KMS-11 (cell line): ENCODE data around the gene MCAT.

ENCODE experiments used
- H2AFZ ChIP-seq: fragments of 200-600 bp; sonication (generic); 2 replicates; pipeline ENCODE4 v1.6.1; 2016; ENCODE audit warnings: antibody characterized with exemption, mixed run types, low read depth
- H3K27ac ChIP-seq: fragments of 200-600 bp; sonication (generic); 2 replicates; pipeline ENCODE4 v1.6.1; 2016; ENCODE audit warnings: mild to moderate bottlenecking, mixed run types
- H3K27me3 ChIP-seq: fragments of 200-600 bp; sonication (generic); 2 replicates; pipeline ENCODE4 v1.6.1; 2017; ENCODE audit warnings: mild to moderate bottlenecking, low read depth, mixed run types, moderate library complexity; ENCODE audit not compliant: insufficient read depth
- H3K36me3 ChIP-seq: fragments of 200-600 bp; sonication (generic); 2 replicates; pipeline ENCODE4 v1.6.1; 2017; ENCODE audit warnings: mild to moderate bottlenecking, mixed run types; ENCODE audit not compliant: insufficient read depth
- H3K4me1 ChIP-seq: fragments of 200-600 bp; sonication (generic); 2 replicates; pipeline ENCODE4 v1.6.1; 2016; ENCODE audit warnings: mild to moderate bottlenecking, low read depth, mixed run types; ENCODE audit not compliant: poor library complexity, severe bottlenecking
- H3K4me2 ChIP-seq: fragments of 200-600 bp; sonication (generic); 2 replicates; pipeline ENCODE4 v1.7.0; 2016; ENCODE audit warnings: mild to moderate bottlenecking, mixed run types
- H3K4me3 ChIP-seq: fragments of 200-600 bp; sonication (generic); IDR thresholded peaks from 2 replicates; pipeline ENCODE4 v1.6.1; 2017; ENCODE audit warnings: low read depth, low read length, mixed read lengths; ENCODE audit not compliant: insufficient read depth
- H3K79me2 ChIP-seq: fragments of 200-600 bp; sonication (generic); 2 replicates; pipeline ENCODE4 v1.6.1; 2016; ENCODE audit warnings: low read depth, mixed run types; ENCODE audit not compliant: insufficient read depth
- H3K9ac ChIP-seq: fragments of 200-600 bp; sonication (generic); 2 replicates; pipeline ENCODE4 v1.6.1; 2016; ENCODE audit warnings: mild to moderate bottlenecking, mixed run types
- H4K20me1 ChIP-seq: fragments of 200-600 bp; sonication (generic); 2 replicates; pipeline ENCODE4 v1.6.1; 2016; ENCODE audit warnings: mild to moderate bottlenecking, mixed run types; ENCODE audit not compliant: insufficient read depth
- TF ChIP-seq, protein P1 (sequence below): fragments of 200-600 bp; sonication (generic); conservative IDR thresholded peaks from 2 replicates; pipeline ENCODE4 v1.6.1; 2017; ENCODE audit warnings: low read depth, mild to moderate bottlenecking, antibody characterized with exemption, low read length, moderate library complexity, mixed read lengths

MCAT gene

GRCh38 chr22:43128928-43129424 is 14.2 kb downstream of the MCAT start:
- no peaks in the 10 kb centered on the region for H4K20me1 ChIP-seq
- H2AFZ ChIP-seq: no peak overlapping the region
- H3K27me3 ChIP-seq: no peaks in the 10 kb centered on the region
- H3K36me3 ChIP-seq: no peaks in the 10 kb centered on the region
- H3K9ac ChIP-seq: no peak overlapping the region
- peaks cover 41% of the 10 kb centered on the region for H3K4me1 ChIP-seq
- TF ChIP-seq, protein P1, sequence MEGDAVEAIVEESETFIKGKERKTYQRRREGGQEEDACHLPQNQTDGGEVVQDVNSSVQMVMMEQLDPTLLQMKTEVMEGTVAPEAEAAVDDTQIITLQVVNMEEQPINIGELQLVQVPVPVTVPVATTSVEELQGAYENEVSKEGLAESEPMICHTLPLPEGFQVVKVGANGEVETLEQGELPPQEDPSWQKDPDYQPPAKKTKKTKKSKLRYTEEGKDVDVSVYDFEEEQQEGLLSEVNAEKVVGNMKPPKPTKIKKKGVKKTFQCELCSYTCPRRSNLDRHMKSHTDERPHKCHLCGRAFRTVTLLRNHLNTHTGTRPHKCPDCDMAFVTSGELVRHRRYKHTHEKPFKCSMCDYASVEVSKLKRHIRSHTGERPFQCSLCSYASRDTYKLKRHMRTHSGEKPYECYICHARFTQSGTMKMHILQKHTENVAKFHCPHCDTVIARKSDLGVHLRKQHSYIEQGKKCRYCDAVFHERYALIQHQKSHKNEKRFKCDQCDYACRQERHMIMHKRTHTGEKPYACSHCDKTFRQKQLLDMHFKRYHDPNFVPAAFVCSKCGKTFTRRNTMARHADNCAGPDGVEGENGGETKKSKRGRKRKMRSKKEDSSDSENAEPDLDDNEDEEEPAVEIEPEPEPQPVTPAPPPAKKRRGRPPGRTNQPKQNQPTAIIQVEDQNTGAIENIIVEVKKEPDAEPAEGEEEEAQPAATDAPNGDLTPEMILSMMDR: no peak
- H3K4me2 ChIP-seq: peak overlapping the region; percentile 77
- H3K79me2 ChIP-seq: no peaks in the 10 kb centered on the region
- no peak overlapping the region for H3K4me3 ChIP-seq
- peak overlapping the region; percentile 12; the same call in 1 of the 2 replicates for H3K27ac ChIP-seq

DNA sequence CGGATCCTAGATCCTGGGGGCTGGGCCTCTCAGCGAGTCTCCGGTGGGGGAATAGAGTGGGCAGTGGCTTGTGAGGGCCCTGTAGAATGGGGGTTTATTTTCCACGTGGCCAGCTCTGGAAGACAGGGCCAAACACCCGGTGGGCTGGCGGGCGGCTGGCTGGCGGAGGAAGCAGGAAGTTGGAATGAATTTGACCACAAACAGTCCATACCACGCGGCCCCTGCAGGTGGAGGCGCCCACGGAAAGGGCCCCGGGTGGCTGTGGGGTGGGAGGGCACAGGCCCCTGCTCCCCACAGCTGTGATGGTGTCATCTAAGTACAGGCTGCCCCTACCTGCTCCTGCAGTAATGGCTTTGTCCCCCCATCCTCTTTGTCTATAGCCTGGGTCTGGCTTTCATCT is 15.1 kb downstream of the MCAT start:
- H3K36me3 ChIP-seq: no peaks in the 10 kb centered on the region
- H3K4me2 ChIP-seq: peak overlapping the region; percentile 77; the same call in 1 of the 2 replicates

DNA sequence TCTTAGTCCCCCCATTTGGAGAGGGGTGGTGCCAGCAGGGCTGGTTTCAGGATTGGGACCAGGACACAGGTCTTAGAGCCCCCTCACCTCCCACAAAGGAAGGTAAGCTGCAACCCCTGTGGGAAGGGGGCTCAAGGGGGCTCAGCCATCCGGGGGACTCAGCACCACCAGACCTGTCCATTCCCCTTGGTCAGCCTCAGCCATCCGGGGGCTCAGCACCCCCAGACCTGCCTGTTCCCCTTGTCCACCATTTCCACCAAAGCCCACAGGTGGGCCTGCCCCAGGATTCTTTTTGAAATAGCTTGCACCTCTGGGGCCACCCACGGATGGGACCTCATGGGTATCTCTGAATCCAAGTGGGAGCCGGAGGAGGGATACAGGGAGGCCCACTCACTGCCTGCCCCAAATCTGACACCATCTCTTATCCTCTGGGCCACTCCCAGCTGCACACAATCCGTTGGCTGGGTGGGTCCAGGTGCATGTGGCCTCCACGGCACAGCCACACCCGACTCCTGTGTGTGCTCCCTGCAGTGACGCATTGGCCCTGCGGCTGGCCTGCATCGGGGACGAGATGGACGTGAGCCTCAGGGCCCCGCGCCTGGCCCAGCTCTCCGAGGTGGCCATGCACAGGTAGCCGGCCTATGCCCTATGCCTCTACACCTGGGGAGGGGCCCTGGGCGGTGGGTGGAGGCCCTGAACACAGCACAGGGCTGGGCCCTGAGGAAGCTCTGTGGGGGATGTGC is 15.9 kb downstream of the MCAT start:
- Histone ChIP-seq H3K4me3 (no peak overlapping the region), H3K9ac (no peak overlapping the region), H3K79me2 (no peaks in the 10 kb centered on the region), H3K27me3 (no peaks in the 10 kb centered on the region), H2AFZ (no peak overlapping the region), H3K4me1 (peaks cover 41% of the 10 kb centered on the region), H4K20me1 (no peaks in the 10 kb centered on the region), H3K36me3 (no peaks in the 10 kb centered on the region), H3K4me2 (no peak overlapping the region), H3K27ac (no peak overlapping the region)
- TF ChIP-seq, protein P1: no peak

More for the DNA sequence above, 15.1 kb downstream of the MCAT start:
- no peaks in the 10 kb centered on the region for H3K79me2 ChIP-seq
- no peak overlapping the region for H3K27ac ChIP-seq
- no peak overlapping the region for H2AFZ ChIP-seq
- no peak overlapping the region for H3K9ac ChIP-seq
- no peaks in the 10 kb centered on the region for H3K27me3 ChIP-seq
- TF ChIP-seq, protein P1: no peak
- no peaks in the 10 kb centered on the region for H4K20me1 ChIP-seq
- H3K4me1 ChIP-seq: peaks cover 41% of the 10 kb centered on the region
- no peak overlapping the region for H3K4me3 ChIP-seq

DNA sequence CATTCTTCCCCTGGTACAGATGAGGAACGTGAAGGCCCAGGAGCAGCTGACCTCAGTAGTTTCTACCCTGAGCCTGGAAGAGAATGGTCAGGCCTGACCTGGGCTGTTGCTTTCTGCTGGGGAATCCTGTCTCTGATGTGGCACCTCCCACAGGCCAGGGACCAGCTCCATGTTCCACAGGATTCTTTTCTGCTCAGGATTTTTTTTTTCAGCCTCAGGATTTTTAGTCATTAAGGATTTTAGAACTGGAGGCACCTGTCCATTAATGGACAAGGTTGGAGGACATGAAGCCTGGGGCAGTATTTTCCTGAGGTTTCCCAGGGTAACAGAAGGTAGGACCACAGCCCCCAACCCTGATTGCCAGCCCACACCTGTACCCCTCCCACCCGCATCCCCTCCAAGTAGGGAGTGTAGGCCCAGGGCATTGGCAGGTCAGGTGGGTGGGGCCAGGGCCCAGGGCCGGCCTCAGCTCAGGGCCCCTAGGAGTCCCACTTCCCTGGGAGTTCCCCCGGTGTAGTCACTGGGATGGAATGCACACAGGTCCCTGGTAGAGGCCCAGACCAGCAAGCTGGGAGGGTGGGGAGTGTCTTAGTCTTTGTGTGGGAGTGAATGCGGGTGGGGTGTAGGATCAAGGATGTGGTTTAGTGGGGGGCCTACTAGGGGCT is 16.6 kb downstream of the MCAT start:
- Histone ChIP-seq H2AFZ (no peak overlapping the region), H3K79me2 (no peaks in the 10 kb centered on the region), H3K4me2 (no peak overlapping the region), H3K27me3 (no peaks in the 10 kb centered on the region), H3K9ac (no peak overlapping the region), H3K4me1 (peaks cover 41% of the 10 kb centered on the region), H3K36me3 (no peaks in the 10 kb centered on the region), H3K4me3 (no peak overlapping the region), H3K27ac (no peak overlapping the region), H4K20me1 (no peaks in the 10 kb centered on the region)
- TF ChIP-seq, protein P1: no peak
